HCT116 (cell line): Measurements from ENCODE around the gene IER5L. TPM values are rescaled to one million over a fixed set of nuclear protein-coding genes. Genes with fewer than 3 reads are reported as not detected.

Source experiments
- ATAC-seq: fragments of 200-7000 bp; cut with Tn5 transposase; 2 replicates; pipeline ENCODE4 v1.9.1; 2020; ENCODE audit warnings: mild to moderate bottlenecking, moderate library complexity
- BruUV-seq: library from RNA; stranded (reverse); fragments of 400-500 nt; replicated peaks from 2 replicates; lab custom pipeline; 2021; lab: Mats Ljungman, UMichigan
- CTCF ChIA-PET: fragments of 300-600 bp; sonication (Branson Sonifier 250); formaldehyde crosslinking; loops from one replicate; lab custom pipeline; 2021; ENCODE audit warnings: antibody characterized with exemption; lab: Charles Lee
- POLR2A ChIA-PET: fragments of 300-600, 350-600 bp; sonication (Branson Sonifier 250); formaldehyde crosslinking; loops from one replicate; lab custom pipeline; 2021; ENCODE audit warnings: antibody characterized with exemption; lab: Charles Lee
- RAD21 ChIA-PET, 2 experiments: fragments of 300-600 bp; sonication (Branson Sonifier 250); formaldehyde crosslinking; loops; one replicate each; lab custom pipeline; 2023; ENCODE audit warnings: low total read pairs in 2 of 2; ENCODE audit not compliant: uncharacterized antibody in 2 of 2, unreplicated experiment in 2 of 2, low non-redundant PET in 1 of 2; lab: Charles Lee
- DNase-seq: peaks from one replicate; pipeline ENCODE4 v3.0.0-alpha.2; 2010; ENCODE audit warnings: low read depth, low spot score
- H2AFZ ChIP-seq: fragments of 200-600 bp; shearing (Covaris generic), sonication (generic); 2 replicates; pipeline ENCODE4 v1.6.1; 2017; ENCODE audit warnings: low read depth, mixed run types, mixed read lengths, antibody characterized with exemption, low read length; ENCODE audit not compliant: poor library complexity, severe bottlenecking
- H3K27ac ChIP-seq: 2 replicates; pipeline ENCODE4 v1.5.1; 2012; ENCODE audit warnings: low read depth, low read length
- H3K27me3 ChIP-seq: fragments of 200-600 bp; sonication (generic); 2 replicates; pipeline ENCODE4 v1.6.1; 2016; ENCODE audit warnings: mixed run types, low read length, mixed read lengths; ENCODE audit not compliant: insufficient read depth
- H3K36me3 ChIP-seq, 2 experiments: fragments of 200-500 bp in 1 of 2; fragments of 200-600 bp in 1 of 2; sonication (Bioruptor generic) in 1 of 2; sonication (generic) in 1 of 2; 2 replicates each; pipeline versions ENCODE4 v1.5.1 to v1.6.1; 2014 to 2016; ENCODE audit warnings: low read length in 2 of 2, inconsistent platforms in 1 of 2, mixed read lengths in 1 of 2, mixed run types in 1 of 2; ENCODE audit not compliant: insufficient read depth in 2 of 2, control insufficient read depth in 1 of 2
- H3K4me1 ChIP-seq, 2 experiments: fragments of 200-600 bp in 1 of 2; sonication (generic) in 1 of 2; 2 replicates each; pipeline versions ENCODE4 v1.5.1 to v1.6.1; 2012 to 2017; ENCODE audit warnings: low read length in 2 of 2, inconsistent platforms in 1 of 2, mild to moderate bottlenecking in 1 of 2, mixed read lengths in 1 of 2, mixed run types in 1 of 2, moderate library complexity in 1 of 2; ENCODE audit not compliant: insufficient read depth in 2 of 2, control insufficient read depth in 1 of 2
- H3K4me2 ChIP-seq: fragments of 200-600 bp; sonication (generic); 2 replicates; pipeline ENCODE4 v1.6.1; 2017; ENCODE audit warnings: mixed run types, low read length, mixed read lengths
- H3K4me3 ChIP-seq, 2 experiments: fragments of 200-600 bp in 1 of 2; sonication (generic) in 1 of 2; replicated peaks in 1 of 2; 2 replicates each; pipeline ENCODE4 v1.5.1; 2011 to 2016; ENCODE audit warnings: low read length in 2 of 2, control low read depth in 1 of 2, low read depth in 1 of 2, mild to moderate bottlenecking in 1 of 2, mixed read lengths in 1 of 2, mixed run types in 1 of 2
- H3K79me2 ChIP-seq: fragments of 200-600 bp; sonication (generic); 2 replicates; pipeline ENCODE4 v1.6.1; 2017; ENCODE audit warnings: mild to moderate bottlenecking, mixed run types, low read length, moderate library complexity, mixed read lengths; ENCODE audit not compliant: insufficient read depth
- H3K9ac ChIP-seq: fragments of 200-600 bp; sonication (generic); 2 replicates; pipeline ENCODE4 v1.6.1; 2016; ENCODE audit warnings: low read length, mixed read lengths
- H3K9me2 ChIP-seq: fragments of 200-600 bp; sonication (generic), shearing (Covaris generic); 2 replicates; pipeline ENCODE4 v1.6.1; 2017; ENCODE audit warnings: mixed run types, mild to moderate bottlenecking, moderate library complexity; ENCODE audit not compliant: insufficient read depth
- H3K9me3 ChIP-seq, 2 experiments: fragments of 200-500 bp in 1 of 2; fragments of 200-600 bp in 1 of 2; sonication (Bioruptor generic) in 1 of 2; sonication (generic) in 1 of 2; 2 replicates each; pipeline ENCODE4 v1.6.1; 2014 to 2017; ENCODE audit warnings: low read length in 2 of 2, mixed read lengths in 2 of 2, inconsistent platforms in 1 of 2, low read depth in 1 of 2, mild to moderate bottlenecking in 1 of 2, mixed run types in 1 of 2, moderate library complexity in 1 of 2; ENCODE audit not compliant: control insufficient read depth in 1 of 2, insufficient read depth in 1 of 2
- H4K20me1 ChIP-seq: fragments of 200-600 bp; sonication (generic), shearing (Covaris generic); 2 replicates; pipeline ENCODE4 v1.6.1; 2017; ENCODE audit warnings: mixed run types, mild to moderate bottlenecking, moderate library complexity; ENCODE audit not compliant: insufficient read depth
- CBX3 ChIP-seq: IDR thresholded peaks from 2 replicates; pipeline ENCODE4 v1.6.1; 2012; ENCODE audit warnings: low read depth
- CEBPB ChIP-seq: IDR thresholded peaks from 2 replicates; pipeline ENCODE4 v1.6.1; 2012; ENCODE audit warnings: low read depth
- EGR1 ChIP-seq: IDR thresholded peaks from 2 replicates; pipeline ENCODE4 v1.6.1; 2012; ENCODE audit warnings: low read depth
- ELF1 ChIP-seq: IDR thresholded peaks from 2 replicates; pipeline ENCODE4 v1.6.1; 2012; ENCODE audit warnings: low read depth, borderline replicate concordance
- EZH2 ChIP-seq: fragments of 200-600 bp; sonication (generic); IDR thresholded peaks from 2 replicates; pipeline ENCODE4 v1.6.1; 2017; ENCODE audit warnings: antibody characterized with exemption, mixed run types
- EZH2phosphoT487 ChIP-seq: fragments of 200-600 bp; IDR thresholded peaks from 2 replicates; pipeline ENCODE4 v1.6.1; 2018; ENCODE audit warnings: antibody characterized with exemption, borderline replicate concordance
- FOSL1 ChIP-seq: IDR thresholded peaks from 2 replicates; pipeline ENCODE4 v1.6.1; 2012; ENCODE audit warnings: low read depth
- JUND ChIP-seq: IDR thresholded peaks from 2 replicates; pipeline ENCODE4 v1.6.1; 2012
- MAX ChIP-seq: IDR thresholded peaks from 2 replicates; pipeline ENCODE4 v1.6.1; 2012
- POLR2A ChIP-seq: IDR thresholded peaks from 2 replicates; pipeline ENCODE4 v1.7.0; 2011; ENCODE audit warnings: borderline replicate concordance; ENCODE audit not compliant: insufficient read depth, insufficient read length; ENCODE audit errors: extremely low read depth
- POLR2AphosphoS5 ChIP-seq: IDR thresholded peaks from 2 replicates; pipeline ENCODE4 v1.6.1; 2011; ENCODE audit warnings: mild to moderate bottlenecking, low read depth, low read length, moderate library complexity
- REST ChIP-seq: IDR thresholded peaks from 2 replicates; pipeline ENCODE4 v1.6.1; 2012; ENCODE audit warnings: low read depth
- SRF ChIP-seq: IDR thresholded peaks from 2 replicates; pipeline ENCODE4 v1.6.1; 2012; ENCODE audit warnings: low read depth
- TCF7L2 ChIP-seq: IDR thresholded peaks from 2 replicates; pipeline ENCODE4 v1.7.0; 2011; ENCODE audit warnings: borderline replicate concordance, inconsistent platforms; ENCODE audit not compliant: insufficient read depth, insufficient read length; ENCODE audit errors: extremely low read depth
- ZFX ChIP-seq: fragments of 450-650 bp; IDR thresholded peaks from 2 replicates; pipeline ENCODE4 v1.6.1; 2017
- intact Hi-C: fragments of 100-400 bp; cut with micrococcal nuclease; formaldehyde crosslinking; loops from 2 replicates; pipeline ENCODE4 v1.10.0; 2022
- total RNA-seq: library from RNA; stranded (reverse); gene quantifications from one replicate; pipeline ENCODE4 v1.2.1, GENCODE V29; 2021; ENCODE audit not compliant: unreplicated experiment
- TF ChIP-seq, protein P1 (sequence below): IDR thresholded peaks from 2 replicates; pipeline ENCODE4 v1.6.1; 2012

IER5L gene
- total RNA-seq, 1 experiment from 2014 or later = 195 TPM

DNA sequence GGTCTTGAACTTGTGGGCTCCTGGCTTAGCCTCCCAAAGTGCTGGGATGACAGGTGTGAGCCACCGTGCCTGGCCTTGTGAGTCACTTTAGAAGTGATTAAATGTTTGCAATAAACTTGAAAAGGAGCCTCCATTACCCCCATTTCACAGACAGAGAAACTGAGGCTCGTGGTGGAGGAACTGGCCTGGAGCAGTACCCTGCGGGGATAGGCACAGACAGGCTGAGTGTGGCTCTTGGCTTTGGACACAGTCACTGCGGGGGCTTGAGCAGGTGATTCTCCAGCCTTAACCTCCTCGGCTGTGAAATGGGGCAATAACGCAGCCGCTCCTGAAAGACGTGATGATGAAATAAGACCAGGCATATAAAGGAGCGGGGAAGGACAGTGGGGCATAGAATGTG lies 40.9 kb upstream of the IER5L start:
- H3K79me2 ChIP-seq = no peaks in the 10 kb centered on the region
- H3K27me3 ChIP-seq = no peaks in the 10 kb centered on the region
- intact Hi-C loops = no loop called here
- POLR2A ChIA-PET = no interaction called here
- no peaks in the 10 kb centered on the region for H3K36me3 ChIP-seq
- CTCF ChIA-PET = no interaction called here
- H2AFZ ChIP-seq = no peak overlapping the region
- DNase-seq (no peak), ATAC-seq (no peak)
- H3K9ac ChIP-seq = no peak overlapping the region
- TF ChIP-seq REST = no peak
- TF ChIP-seq, protein P1, sequence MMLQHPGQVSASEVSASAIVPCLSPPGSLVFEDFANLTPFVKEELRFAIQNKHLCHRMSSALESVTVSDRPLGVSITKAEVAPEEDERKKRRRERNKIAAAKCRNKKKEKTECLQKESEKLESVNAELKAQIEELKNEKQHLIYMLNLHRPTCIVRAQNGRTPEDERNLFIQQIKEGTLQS = no peak
- TF ChIP-seq EGR1 = no peak
- H3K4me3 ChIP-seq = no peak overlapping the region
- no peak overlapping the region for H3K27ac ChIP-seq
- no peaks in the 10 kb centered on the region for H4K20me1 ChIP-seq
- no peak overlapping the region for H3K4me2 ChIP-seq
- no peaks in the 10 kb centered on the region for H3K9me2 ChIP-seq
- H3K9me3 ChIP-seq = no peaks in the 10 kb centered on the region
- no TSS peak for BruUV-seq
- H3K4me1 ChIP-seq = peaks cover 0 to 10% of the 10 kb centered on the region in 2 experiments; a peak in 2 of 4 replicates
- RAD21 ChIA-PET = no interaction called here

DNA sequence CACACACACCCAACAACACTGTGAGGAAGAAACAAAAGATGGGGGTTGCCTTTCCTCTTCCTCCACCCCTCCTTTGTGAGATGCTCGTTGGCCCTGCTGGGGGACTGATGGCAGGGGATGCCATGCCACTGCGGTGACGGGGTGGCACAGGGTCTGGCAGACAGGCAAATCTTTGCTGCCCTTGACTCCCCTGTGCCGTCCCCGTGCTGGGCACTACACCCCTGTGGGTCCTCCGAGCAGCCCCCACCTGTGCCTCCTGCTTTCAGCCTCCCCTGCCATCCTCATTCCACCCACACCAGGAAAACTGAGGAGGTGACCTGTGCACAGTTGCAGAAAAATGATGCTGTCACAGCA lies 40.2 kb upstream of the IER5L start:
- Histone ChIP-seq H3K27me3 (no peaks in the 10 kb centered on the region), H2AFZ (no peak overlapping the region), H3K27ac (no peak overlapping the region), H3K36me3 (no peaks in the 10 kb centered on the region), H3K9ac (no peak overlapping the region), H3K9me3 (no peaks in the 10 kb centered on the region), H4K20me1 (no peaks in the 10 kb centered on the region), H3K79me2 (no peaks in the 10 kb centered on the region), H3K4me3 (no peak overlapping the region), H3K4me2 (no peak overlapping the region), H3K9me2 (no peaks in the 10 kb centered on the region), H3K4me1 (peaks cover 0 to 10% of the 10 kb centered on the region in 2 experiments; a peak in 2 of 4 replicates)
- CTCF ChIA-PET = no interaction called here
- no peak for ATAC-seq
- RAD21 ChIA-PET = no interaction called here
- no TSS peak for BruUV-seq
- intact Hi-C loops = no loop called here
- TF ChIP-seq CEBPB = no peak
- no peak for TF ChIP-seq ZFX
- no peak for TF ChIP-seq TCF7L2
- TF ChIP-seq EGR1 = no peak
- no peak for TF ChIP-seq MAX
- no peak for TF ChIP-seq EZH2phosphoT487
- TF ChIP-seq EZH2 = no peak
- TF ChIP-seq CBX3 = no peak
- TF ChIP-seq FOSL1 = no peak
- TF ChIP-seq POLR2A = no peak
- TF ChIP-seq ELF1 = no peak
- no peak for TF ChIP-seq SRF
- no peak for TF ChIP-seq JUND
- TF ChIP-seq POLR2AphosphoS5 = no peak
- no peak for DNase-seq
- POLR2A ChIA-PET = no interaction called here
